Neural cell (in vitro differentiated cells): ENCODE data around the gene JPT2. TPM values are rescaled to one million over a fixed set of nuclear protein-coding genes. Genes with fewer than 3 reads are reported as not detected.

ENCODE experiments used
- H2AFZ ChIP-seq: fragments of 200-600, 300-800 bp; sonication (generic), shearing (Covaris generic); 2 replicates; pipeline ENCODE4 v1.6.0; 2014; ENCODE audit warnings: low read depth, mild to moderate bottlenecking, antibody characterized with exemption, low read length, moderate library complexity
- H3F3A ChIP-seq: fragments of 200-600 bp; shearing (Covaris generic); 2 replicates; pipeline ENCODE4 v1.6.1; 2016; ENCODE audit warnings: mild to moderate bottlenecking, moderate library complexity, mixed read lengths, antibody characterized with exemption, low read length; ENCODE audit not compliant: insufficient read depth, poor library complexity, severe bottlenecking
- H3K27ac ChIP-seq: fragments of 200-600, 300-800 bp; sonication (generic), shearing (Covaris generic); 2 replicates; pipeline ENCODE4 v1.5.1; 2014; ENCODE audit warnings: mild to moderate bottlenecking, low read length, moderate library complexity
- H3K27me3 ChIP-seq: fragments of 300-800, 200-600 bp; sonication (generic), shearing (Covaris generic); 2 replicates; pipeline ENCODE4 v1.6.0; 2014; ENCODE audit warnings: mild to moderate bottlenecking, low read depth, low read length, moderate library complexity; ENCODE audit not compliant: insufficient read depth
- H3K36me3 ChIP-seq: fragments of 300-800, 200-600 bp; sonication (generic), shearing (Covaris generic); 2 replicates; pipeline ENCODE4 v1.5.1; 2014; ENCODE audit warnings: mild to moderate bottlenecking, antibody characterized with exemption, low read length, moderate library complexity; ENCODE audit not compliant: insufficient read depth
- H3K4me2 ChIP-seq: fragments of 300-800, 200-600 bp; sonication (generic), shearing (Covaris generic); 2 replicates; pipeline ENCODE4 v1.6.0; 2014; ENCODE audit warnings: mild to moderate bottlenecking, low read length
- H3K4me3 ChIP-seq: fragments of 300-800, 200-600 bp; sonication (generic), shearing (Covaris generic); 2 replicates; pipeline ENCODE4 v1.5.1; 2014; ENCODE audit warnings: mild to moderate bottlenecking, low read length, moderate library complexity
- H3K79me2 ChIP-seq: fragments of 200-600 bp; shearing (Covaris generic); replicated peaks from 2 replicates; pipeline ENCODE4 v1.6.0; 2014; ENCODE audit warnings: mild to moderate bottlenecking, low read length, moderate library complexity; ENCODE audit not compliant: insufficient read depth
- H3K9ac ChIP-seq: fragments of 300-800, 200-600 bp; sonication (generic), shearing (Covaris generic); 2 replicates; pipeline ENCODE4 v1.6.1; 2016; ENCODE audit warnings: mild to moderate bottlenecking, low read length, mixed read lengths
- H3K9me2 ChIP-seq: fragments of 200-600 bp; shearing (Covaris generic); 2 replicates; pipeline ENCODE4 v1.6.1; 2016; ENCODE audit warnings: mild to moderate bottlenecking, low read length, mixed read lengths; ENCODE audit not compliant: insufficient read depth
- H3K9me3 ChIP-seq: fragments of 200-600, 300-800 bp; sonication (generic), shearing (Covaris generic); 2 replicates; pipeline ENCODE4 v1.6.1; 2016; ENCODE audit warnings: mild to moderate bottlenecking, mixed run types, low read length, moderate library complexity, mixed read lengths
- H4K20me1 ChIP-seq: fragments of 200-600 bp; shearing (Covaris generic); 2 replicates; pipeline ENCODE4 v1.6.1; 2016; ENCODE audit warnings: mild to moderate bottlenecking, mixed run types; ENCODE audit not compliant: insufficient read depth
- CTCF ChIP-seq: fragments of 450-650 bp; IDR thresholded peaks from 2 replicates; pipeline ENCODE4 v1.5.1; 2014; ENCODE audit warnings: antibody characterized with exemption, mild to moderate bottlenecking, moderate library complexity; ENCODE audit not compliant: poor library complexity, severe bottlenecking
- EP300 ChIP-seq: fragments of 450-650 bp; conservative IDR thresholded peaks from 2 replicates; pipeline ENCODE4 v1.6.1; 2014; ENCODE audit warnings: antibody characterized with exemption, mild to moderate bottlenecking, moderate library complexity; ENCODE audit not compliant: poor library complexity, severe bottlenecking
- EZH2 ChIP-seq: fragments of 200-600, 300-800 bp; shearing (Covaris generic), sonication (generic); IDR thresholded peaks from 2 replicates; pipeline ENCODE4 v1.6.1; 2014; ENCODE audit warnings: antibody characterized with exemption, low read length, borderline replicate concordance, mild to moderate bottlenecking; ENCODE audit not compliant: insufficient read depth, poor library complexity, severe bottlenecking
- MXI1 ChIP-seq: fragments of 450-650 bp; conservative IDR thresholded peaks from 2 replicates; pipeline ENCODE4 v1.6.1; 2014; ENCODE audit warnings: antibody characterized with exemption, mild to moderate bottlenecking; ENCODE audit not compliant: poor library complexity, severe bottlenecking
- POLR2AphosphoS5 ChIP-seq: IDR thresholded peaks from 2 replicates; pipeline ENCODE4 v1.6.1; 2012
- RAD21 ChIP-seq: fragments of 450-650 bp; conservative IDR thresholded peaks from 2 replicates; pipeline ENCODE4 v1.6.1; 2014; ENCODE audit warnings: antibody characterized with exemption, mild to moderate bottlenecking, moderate library complexity
- REST ChIP-seq: IDR thresholded peaks from 2 replicates; pipeline ENCODE4 v1.6.1; 2012; ENCODE audit warnings: borderline replicate concordance
- SMC3 ChIP-seq: fragments of 450-650 bp; conservative IDR thresholded peaks from 2 replicates; pipeline ENCODE4 v1.6.1; 2014; ENCODE audit warnings: antibody characterized with exemption, mild to moderate bottlenecking, moderate library complexity; ENCODE audit not compliant: poor library complexity
- TAF1 ChIP-seq: IDR thresholded peaks from 2 replicates; pipeline ENCODE4 v1.6.1; 2012; ENCODE audit warnings: low read depth
- polyA plus RNA-seq: library from polyadenylated mRNA; depleted of rRNA; stranded (reverse); fragments of >200 nt; gene quantifications from 2 replicates; pipeline ENCODE4 v1.2.3, GENCODE V29; 2014

The JPT2 gene
- polyA plus RNA-seq, 1 donor from 2014 or later: 61.4 TPM

- no peaks in the 10 kb centered on the region for H3K9me2 ChIP-seq
- TF ChIP-seq SMC3 (no peak), TAF1 (no peak), POLR2AphosphoS5 (no peak), EZH2 (no peak), EP300 (no peak), CTCF (no peak), REST (no peak), MXI1 (no peak), RAD21 (no peak)
- no peak overlapping the region for H2AFZ ChIP-seq
- H3K4me2 ChIP-seq: no peak overlapping the region
- H3K9ac ChIP-seq: no peak overlapping the region
- no peaks in the 10 kb centered on the region for H3K27me3 ChIP-seq
- H3K4me3 ChIP-seq: no peak overlapping the region
- no peak overlapping the region for H3K27ac ChIP-seq
- H3F3A ChIP-seq: no peaks in the 10 kb centered on the region
- H3K79me2 ChIP-seq: no peaks in the 10 kb centered on the region
- no peaks in the 10 kb centered on the region for H3K36me3 ChIP-seq
- H4K20me1 ChIP-seq: no peaks in the 10 kb centered on the region
- no peaks in the 10 kb centered on the region for H3K9me3 ChIP-seq
Measured at GRCh38 chr16:1642753-1643152, 35.3 kb upstream of the JPT2 start.

GRCh38 chr16:1643521-1643920, 34.6 kb upstream of the JPT2 start:
- no peaks in the 10 kb centered on the region for H3K27me3 ChIP-seq
- no peak overlapping the region for H2AFZ ChIP-seq
- no peaks in the 10 kb centered on the region for H3K9me3 ChIP-seq
- no peaks in the 10 kb centered on the region for H3K79me2 ChIP-seq
- no peak overlapping the region for H3K4me2 ChIP-seq
- no peaks in the 10 kb centered on the region for H3K9me2 ChIP-seq
- H3K9ac ChIP-seq: no peak overlapping the region
- H3K4me3 ChIP-seq: no peak overlapping the region
- no peak overlapping the region for H3K27ac ChIP-seq
- TF ChIP-seq MXI1: no peak
- TF ChIP-seq RAD21: no peak
- no peak for TF ChIP-seq CTCF
- TF ChIP-seq EZH2: no peak
- no peaks in the 10 kb centered on the region for H4K20me1 ChIP-seq
- H3K36me3 ChIP-seq: no peaks in the 10 kb centered on the region
- H3F3A ChIP-seq: no peaks in the 10 kb centered on the region
